Stimulated activated CD4-positive, alpha-beta T cell treated with anti-CD3 and anti-CD28 coated beads, Interleukin-1b, Interleukin-23, amount 100 ng/mL, for 48 hours (primary cell): ENCODE measurements around the gene TMEM170A.
A peak's percentile ranks its signal among the peaks of the same experiment; 100 is the strongest.
"Not testable (repeated sequence)": the region's sequence is repeated elsewhere in the genome, so short reads cannot be mapped to it uniquely, and the experiment has no call there.

Experiments
- DNase-seq: peaks from one replicate; pipeline ENCODE4 v3.0.0-alpha.2; 2020

Gene TMEM170A

GRCh38 chr16:75479421-75479990, 15.0 kb upstream of the TMEM170A start:
- no peak for DNase-seq

- DNase-seq = no peak
Observed at GRCh38 chr16:75478480-75479345, 14.2 kb upstream of the TMEM170A start.

GRCh38 chr16:75477680-75478473, 13.4 kb upstream of the TMEM170A start:
- no peak for DNase-seq

- no peak for DNase-seq
Observed at GRCh38 chr16:75476817-75477216, 12.3 kb upstream of the TMEM170A start.

- no peak for DNase-seq
Observed at GRCh38 chr16:75475420-75475847, 10.9 kb upstream of the TMEM170A start.

- DNase-seq = no peak
Observed at GRCh38 chr16:75472908-75473877, 8.7 kb upstream of the TMEM170A start.

GRCh38 chr16:75471723-75472633, 7.5 kb upstream of the TMEM170A start:
- DNase-seq = peak; percentile 13

- no peak for DNase-seq
Observed at GRCh38 chr16:75466760-75467159, 2.3 kb upstream of the TMEM170A start.

- DNase-seq = not testable (repeated sequence)
Observed at GRCh38 chr16:75463389-75464121, 934 bp downstream of the TMEM170A start.

- no peak for DNase-seq
Observed at GRCh38 chr16:75462806-75463205, 1.7 kb downstream of the TMEM170A start.

- no peak for DNase-seq
Observed at GRCh38 chr16:75461575-75461974, 2.9 kb downstream of the TMEM170A start.

GRCh38 chr16:75460446-75460845, 4.0 kb downstream of the TMEM170A start:
- DNase-seq = no peak

- DNase-seq = no peak
Observed at GRCh38 chr16:75459691-75460090, 4.8 kb downstream of the TMEM170A start.

GRCh38 chr16:75458439-75458838, 6.0 kb downstream of the TMEM170A start:
- no peak for DNase-seq

- DNase-seq = no peak
Observed at GRCh38 chr16:75458029-75458428, 6.5 kb downstream of the TMEM170A start.

- no peak for DNase-seq
Observed at GRCh38 chr16:75457485-75458021, 6.9 kb downstream of the TMEM170A start.

- DNase-seq = no peak
Observed at GRCh38 chr16:75456971-75457370, 7.5 kb downstream of the TMEM170A start.

GRCh38 chr16:75456486-75456885, 8.0 kb downstream of the TMEM170A start:
- DNase-seq = not testable (repeated sequence)

GRCh38 chr16:75455677-75456076, 8.8 kb downstream of the TMEM170A start:
- DNase-seq = no peak
